NCI-H187 (cell line): Measurements from ENCODE around the gene B4GALT2.
A peak's percentile ranks its signal among the peaks of the same experiment; 100 is the strongest.

Source experiments
- DNase-seq, 2 experiments: peaks; one replicate each; lab custom pipeline; 2025; lab: John Stamatoyannopoulos, UW

The B4GALT2 gene

DNA sequence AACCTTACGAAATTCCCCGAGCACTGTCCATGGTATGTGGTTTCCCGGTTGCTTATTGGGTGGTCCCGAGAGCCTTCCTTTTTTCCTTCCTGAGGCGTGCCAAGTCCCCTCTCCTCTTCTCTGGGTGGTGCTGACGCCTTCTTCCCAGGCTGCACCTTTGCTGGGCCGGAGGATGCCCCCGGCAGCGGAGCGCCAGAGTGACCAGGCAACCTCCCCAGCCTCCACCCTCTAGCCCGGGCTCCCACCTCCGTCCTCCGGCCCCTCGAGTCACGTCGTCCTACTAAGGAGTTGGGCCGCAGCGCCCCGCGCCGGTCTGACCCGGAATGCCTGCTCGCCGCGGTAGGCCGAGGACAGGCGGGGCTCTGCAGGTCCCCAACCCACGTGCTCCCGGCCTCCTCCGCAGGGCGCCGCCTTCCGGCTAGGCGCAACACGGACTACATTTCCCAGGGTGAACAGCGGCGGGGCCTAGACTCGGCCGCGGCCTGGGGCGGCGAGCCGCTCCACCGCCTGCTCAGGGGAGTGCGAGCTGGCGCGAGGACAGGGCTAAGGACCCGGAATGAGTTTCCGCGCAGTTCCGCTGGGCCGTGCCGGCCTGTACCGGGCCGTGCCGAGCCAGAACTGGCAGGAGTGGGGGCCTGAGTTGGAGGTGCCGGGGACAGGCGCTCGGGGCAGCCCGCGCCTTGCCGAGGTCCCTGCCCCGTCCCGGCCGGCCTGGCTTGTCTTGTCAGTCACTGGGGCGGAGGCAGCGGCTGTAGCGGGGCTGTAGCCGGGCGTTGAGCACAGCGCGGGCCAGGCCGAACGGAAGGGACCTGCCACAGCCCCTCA, 32.6 kb upstream of the B4GALT2 start, which contains the start of gene IPO13:
Gene IPO13, plus strand, starts transcription at position 715 of the 825 bp plus-strand sequence. CDS start 651 bp downstream, outside the sequence.
- DNase-seq = peak; percentile 90 to 93

DNA sequence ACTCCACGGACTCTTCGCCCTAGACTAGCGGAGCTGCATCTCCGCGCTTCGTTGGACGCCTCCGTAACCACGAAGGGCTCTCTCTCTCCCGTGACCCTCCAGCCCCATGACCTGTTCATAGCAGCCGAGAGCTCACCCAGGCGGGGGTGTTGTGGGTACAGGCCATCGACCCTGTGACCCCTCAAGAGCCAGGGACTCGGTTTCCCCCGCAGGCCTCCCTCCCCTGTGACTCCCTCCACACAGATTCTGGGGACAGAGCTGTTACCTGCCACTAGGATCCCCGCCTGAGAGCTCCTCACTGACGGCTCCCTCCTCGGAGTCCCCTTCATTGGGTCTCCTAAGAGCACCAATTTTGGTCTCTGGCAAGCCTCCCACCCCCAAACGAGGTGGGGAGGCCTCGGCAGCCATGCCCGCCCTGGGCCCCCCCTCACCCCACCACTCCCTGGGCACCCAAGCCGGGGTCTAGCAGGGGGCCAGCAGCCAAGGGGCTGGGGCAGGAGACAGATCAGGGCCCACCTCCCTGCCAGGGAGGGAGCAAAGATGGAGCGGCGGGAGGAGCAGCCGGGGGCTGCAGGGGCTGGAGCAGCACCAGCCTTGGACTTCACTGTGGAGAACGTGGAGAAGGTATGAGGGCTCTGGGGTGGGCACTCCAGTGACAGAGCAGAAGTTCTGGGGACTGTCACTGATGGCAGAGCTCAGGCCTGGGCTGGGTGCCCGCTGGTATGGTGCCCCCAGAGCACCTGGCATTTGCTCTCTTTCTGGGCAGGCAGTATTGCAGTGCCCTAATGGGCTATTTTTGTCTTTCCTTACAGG, 31.7 kb upstream of the B4GALT2 start:
- no peak for DNase-seq

DNA sequence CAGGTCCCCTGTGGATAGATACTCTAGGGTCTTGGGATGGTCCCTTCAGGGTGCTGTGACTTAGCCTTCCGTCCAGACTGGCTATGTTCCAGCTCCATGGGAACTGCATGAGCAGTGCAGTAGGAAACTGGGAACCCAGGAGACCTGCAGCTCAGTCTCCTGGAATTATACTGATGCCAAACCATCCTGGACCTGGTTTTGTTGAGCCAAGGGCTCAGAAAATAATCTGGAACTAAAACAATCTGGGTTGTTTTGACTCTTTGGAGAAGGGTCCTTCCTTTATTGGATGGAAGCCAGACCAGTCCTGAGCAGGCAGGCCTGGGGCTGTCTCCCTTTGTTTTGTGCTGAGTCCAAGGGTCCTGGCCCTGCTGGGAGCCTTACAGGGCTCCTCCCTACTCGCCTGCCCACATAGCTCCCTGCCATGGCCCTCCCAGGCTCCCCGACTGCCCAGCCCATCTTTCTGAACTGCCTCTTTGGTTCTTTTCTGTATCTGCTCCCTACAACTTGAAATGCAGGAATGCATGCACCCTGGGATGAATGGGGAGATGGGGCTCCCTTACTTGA, 31.1 kb upstream of the B4GALT2 start:
- DNase-seq = no peak

DNA sequence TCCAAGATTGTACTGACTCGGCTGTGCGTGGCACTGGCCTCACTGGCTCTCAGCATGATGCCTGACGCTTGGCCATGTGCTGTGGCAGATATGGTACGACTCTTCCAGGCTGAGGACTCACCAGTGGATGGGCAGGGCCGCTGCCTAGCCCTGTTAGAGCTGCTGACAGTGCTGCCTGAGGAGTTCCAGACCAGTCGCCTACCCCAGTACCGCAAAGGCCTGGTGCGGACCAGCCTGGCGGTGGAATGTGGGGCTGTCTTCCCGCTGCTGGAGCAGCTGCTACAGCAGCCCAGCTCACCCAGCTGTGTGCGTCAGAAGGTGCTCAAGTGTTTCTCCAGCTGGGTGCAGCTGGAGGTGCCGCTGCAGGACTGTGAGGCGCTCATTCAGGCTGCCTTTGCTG, 29.3 kb upstream of the B4GALT2 start:
- DNase-seq = no peak

DNA sequence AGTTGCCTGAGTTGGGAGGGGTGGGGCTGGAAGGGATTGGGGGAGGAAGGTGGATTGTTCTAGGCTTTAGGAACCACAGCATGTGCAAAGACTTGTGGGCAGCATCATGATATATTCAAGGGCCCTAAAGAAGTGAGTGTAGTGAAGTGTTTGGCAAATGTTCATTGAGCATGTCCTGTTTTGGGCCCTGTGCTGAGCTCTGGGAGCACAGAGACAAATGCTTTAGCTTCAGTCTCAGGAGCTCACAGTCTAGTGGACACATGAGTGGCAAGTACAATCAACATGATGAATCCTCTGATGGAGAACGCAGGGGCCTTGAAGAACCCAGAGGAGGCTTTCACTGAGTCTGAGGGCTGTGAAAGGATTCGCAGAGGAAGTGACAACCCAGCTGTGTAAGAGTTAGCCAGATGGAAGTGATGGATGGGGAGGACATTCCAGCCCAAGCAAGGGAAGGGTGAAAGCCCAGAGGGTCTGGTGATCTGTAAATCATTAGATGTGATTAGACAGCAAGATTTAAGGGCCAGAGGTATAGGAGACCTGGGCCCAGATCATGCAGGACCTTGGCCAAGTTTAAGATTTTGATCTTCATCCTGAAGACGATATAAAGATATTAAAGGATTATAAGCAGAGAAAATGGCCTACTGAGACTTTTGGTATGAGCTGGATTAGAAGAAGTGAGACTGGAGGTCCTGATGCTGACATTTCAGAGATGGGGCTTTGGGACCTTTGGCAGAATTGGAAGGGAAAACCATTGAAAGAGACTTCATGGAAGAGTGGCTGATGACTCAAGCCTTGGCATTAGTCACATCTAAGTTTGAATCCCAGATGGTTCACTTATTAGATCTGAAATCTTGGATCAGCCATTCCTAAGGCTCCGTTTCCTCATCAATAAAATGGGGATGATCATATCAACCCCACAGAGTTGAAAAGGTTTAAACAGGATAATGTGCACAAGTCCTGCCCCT, 27.7 kb upstream of the B4GALT2 start:
- peak in 1 of 2 experiments; percentile 42 for DNase-seq

DNA sequence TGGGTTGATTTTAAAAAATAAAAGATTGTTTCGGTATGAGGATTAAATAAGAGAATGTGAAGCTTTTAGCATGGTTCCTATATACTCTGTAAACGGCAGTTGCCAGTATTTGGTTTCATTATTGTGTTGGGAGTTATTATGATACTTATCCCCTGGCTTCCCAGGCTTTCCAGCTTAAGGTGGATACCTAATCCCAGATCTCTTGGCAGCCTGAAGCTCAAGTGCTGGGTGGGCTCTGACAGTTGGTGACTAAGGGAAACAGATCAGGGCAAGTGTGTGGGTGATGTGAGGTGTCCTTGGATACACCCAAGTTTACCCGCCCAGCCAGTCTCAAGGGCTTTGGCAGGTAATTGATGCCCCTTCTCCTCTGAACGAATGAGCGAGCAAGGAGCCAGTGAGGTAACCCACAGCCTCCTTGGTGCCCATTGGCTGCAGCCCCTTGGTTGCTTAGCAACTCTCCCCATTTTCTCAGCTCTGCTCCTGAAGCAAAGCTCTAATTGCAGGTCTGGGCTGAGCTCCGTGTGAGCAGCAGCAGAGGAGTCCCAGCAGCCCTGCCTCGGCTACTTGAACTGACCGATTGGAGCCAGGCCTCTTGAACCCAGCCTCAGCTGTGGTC, 26.2 kb upstream of the B4GALT2 start:
- DNase-seq = peak; percentile 71 to 88

DNA sequence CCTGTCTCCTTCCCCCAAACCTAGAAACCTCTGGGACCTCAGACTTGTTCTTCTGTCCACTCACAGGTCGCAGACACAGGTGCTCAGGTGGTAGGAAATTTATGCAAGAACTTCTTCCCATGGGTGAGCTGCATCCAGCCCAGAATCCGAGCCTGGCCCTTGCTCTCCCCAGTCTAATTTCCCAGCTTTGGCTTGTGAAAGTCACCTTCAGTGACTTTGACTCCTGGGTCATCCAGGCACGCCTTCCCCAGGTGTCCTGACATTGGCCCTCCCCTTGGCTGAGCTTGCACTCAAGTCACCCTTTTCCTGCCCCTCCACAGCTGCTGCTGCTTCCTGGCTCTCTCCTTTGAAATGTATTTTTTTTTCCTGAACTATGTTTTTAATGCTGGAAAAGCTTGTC, 25.6 kb upstream of the B4GALT2 start:
- no peak for DNase-seq

DNA sequence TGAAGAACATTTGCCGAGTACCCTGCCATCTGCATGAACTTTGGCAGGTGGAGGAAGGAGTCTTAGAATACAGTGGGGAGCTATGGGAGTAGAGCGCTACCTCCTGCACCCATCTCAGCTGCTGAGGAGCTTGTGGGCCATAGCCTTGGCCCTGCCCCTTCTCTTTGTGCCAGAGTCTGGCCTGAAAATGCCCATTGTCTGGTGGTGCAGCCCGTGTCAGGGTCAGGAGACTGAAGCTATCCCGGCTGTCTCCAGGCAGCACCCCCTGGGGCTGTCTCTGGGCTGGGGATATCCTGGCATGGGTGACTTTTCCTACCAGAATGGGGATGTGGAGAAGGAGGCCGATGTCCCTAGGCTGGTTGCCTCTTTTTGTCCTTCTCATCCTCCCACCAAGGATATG, 25.0 kb upstream of the B4GALT2 start:
- no peak for DNase-seq

DNA sequence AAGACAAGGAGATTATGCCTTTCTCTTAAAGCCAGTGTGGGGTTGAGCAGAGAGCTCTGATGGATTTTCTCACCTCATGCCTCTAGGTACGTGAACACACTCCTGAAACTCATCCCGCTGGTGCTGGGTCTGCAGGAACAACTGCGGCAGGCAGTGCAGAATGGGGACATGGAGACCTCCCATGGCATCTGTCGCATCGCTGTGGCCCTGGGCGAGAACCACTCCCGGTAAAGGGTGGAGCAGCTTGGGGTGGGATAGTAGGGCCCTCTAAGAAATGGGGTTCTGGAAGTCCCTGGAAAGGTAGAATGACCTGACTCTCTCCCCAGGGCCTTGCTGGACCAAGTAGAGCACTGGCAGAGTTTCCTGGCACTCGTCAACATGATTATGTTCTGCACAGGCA, 22.8 kb upstream of the B4GALT2 start:
- no peak for DNase-seq

DNA sequence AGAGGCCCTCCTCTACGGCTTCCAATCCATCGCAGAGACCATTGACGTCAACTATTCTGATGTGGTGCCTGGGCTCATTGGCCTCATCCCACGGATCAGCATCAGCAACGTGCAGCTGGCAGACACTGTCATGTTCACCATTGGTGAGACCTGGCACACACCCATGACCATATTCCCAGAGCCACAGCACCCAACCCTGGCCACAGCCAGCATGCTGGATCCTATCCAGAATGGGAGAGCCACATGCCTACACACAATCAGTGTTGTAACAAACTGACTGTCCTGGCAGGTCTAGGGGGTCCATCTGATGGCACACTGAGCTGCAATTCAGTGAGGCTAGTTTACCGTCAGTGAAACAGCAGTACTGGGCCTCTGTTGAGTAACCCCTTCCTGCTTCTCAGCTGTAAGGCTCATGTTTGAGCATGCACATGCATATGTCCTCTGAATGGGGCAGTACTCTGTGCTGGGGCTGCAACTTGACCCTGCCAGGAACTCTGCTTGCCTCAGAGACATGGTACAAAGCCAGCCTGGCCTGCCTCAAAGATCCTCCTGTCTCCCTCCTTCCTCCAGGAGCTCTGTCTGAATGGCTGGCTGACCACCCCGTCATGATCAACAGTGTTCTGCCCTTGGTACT, 21.5 kb upstream of the B4GALT2 start:
- DNase-seq = no peak

DNA sequence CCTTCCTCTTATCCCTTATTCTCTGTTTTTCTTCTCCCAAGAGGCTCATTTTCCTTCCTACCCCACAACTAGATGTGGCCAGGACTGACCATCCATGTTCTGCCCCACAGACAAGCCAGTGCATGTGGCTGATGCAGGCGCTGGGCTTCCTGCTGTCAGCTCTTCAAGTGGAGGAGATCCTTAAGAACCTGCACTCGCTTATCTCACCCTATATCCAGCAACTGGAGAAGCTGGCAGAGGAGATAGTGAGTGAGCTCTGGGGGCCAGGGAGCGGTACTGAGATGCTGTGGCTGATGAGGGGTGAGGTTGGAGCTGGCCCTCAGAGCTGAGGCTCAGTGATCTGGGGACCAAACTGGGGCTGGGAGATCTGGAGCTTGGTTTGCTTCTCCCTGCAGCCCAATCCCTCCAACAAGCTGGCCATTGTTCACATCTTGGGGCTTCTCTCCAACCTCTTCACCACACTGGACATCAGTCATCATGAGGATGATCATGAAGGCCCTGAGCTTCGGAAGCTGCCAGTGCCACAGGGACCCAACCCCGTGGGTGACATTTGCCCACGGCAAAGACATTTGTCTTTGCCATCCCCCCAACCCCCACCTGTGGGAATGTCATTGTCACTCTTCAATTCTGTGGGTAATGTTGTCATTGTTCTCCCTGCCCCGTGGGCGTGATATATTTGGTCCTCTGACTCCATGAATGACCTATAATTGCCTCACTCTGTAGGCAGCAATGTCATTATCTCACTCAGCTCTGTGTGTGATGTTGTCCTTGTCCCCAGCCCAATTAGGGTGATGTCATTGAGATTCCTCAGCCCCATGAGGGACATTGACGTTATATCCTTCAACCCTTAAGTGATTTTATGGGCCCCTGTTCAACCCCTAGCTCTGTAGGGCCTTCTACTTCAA, 20.4 kb upstream of the B4GALT2 start:
- no peak for DNase-seq

DNA sequence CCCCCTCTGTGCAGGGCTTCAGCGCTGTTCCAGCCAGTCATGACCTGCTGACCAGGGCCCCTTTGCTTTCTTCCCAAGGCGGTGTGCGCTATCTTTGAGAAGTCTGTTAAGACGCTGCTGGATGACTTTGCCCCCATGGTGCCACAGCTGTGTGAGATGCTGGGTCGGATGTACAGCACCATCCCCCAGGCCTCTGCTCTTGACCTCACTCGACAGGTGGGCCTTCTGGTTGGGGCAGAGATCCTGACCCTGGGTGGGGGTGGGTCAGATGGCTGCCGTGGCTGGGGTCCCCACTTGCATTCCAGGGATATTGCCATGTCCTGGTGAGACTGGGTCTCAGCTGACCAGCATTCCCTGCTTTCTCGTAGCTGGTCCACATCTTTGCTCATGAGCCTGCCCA, 18.2 kb upstream of the B4GALT2 start:
- no peak for DNase-seq

DNA sequence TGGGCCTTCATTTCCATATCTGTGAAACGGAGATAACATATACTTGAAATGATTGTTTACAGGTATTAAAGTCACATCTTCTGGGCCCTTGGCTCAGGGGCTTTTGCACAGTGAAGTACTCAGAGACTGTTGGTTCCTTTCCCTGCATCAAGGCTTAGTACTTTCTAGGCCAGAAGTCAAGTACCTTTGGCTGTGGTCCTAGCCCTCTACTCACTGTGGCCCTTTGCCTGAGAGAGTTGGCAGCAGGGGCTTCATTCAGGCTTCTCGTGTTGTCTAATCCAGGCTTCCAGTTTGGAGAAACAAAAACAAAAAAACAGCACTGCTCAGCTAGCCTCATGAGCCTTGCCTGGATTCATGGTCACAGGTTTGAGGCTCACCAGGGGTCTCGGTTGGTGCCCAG, 17.3 kb upstream of the B4GALT2 start:
- DNase-seq = no peak

DNA sequence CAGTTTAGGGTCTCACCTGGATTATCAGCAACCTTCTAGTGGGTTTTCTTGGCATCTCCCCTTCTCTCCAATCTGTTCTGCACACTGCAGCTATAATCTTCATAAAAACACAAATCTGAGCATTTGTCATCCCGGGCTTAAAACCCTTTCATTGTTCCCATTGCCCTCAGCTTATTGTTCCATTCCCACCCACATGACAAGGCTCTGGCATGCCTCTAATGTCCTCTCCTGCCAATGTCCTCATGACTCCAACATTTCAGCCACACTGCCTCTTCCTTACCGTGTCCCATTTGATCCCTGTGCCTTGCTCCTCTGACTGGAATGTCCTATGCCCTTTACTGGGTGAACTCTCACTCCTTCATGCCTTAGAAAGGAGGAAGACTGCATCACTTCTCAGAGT, 16.7 kb upstream of the B4GALT2 start:
- no peak for DNase-seq

DNA sequence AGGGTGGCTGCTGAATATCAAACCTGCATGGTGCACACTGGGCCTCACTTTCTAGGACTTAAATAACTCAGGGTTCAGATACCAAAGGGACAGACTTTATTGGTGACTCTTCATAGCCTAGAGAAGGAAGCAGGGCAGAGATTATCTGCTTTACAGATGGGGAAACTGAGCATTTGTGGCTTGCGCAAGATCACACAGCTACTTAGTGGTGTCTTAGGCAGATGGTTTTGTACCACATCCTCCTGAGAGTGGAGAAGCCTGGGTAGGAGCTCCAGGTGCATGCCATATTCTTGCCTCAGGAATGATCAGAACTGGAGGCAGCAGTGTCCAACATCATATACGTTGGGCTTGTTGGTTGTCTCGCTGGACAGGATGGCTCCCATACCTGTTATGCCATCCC, 16.0 kb upstream of the B4GALT2 start:
- DNase-seq = no peak

DNA sequence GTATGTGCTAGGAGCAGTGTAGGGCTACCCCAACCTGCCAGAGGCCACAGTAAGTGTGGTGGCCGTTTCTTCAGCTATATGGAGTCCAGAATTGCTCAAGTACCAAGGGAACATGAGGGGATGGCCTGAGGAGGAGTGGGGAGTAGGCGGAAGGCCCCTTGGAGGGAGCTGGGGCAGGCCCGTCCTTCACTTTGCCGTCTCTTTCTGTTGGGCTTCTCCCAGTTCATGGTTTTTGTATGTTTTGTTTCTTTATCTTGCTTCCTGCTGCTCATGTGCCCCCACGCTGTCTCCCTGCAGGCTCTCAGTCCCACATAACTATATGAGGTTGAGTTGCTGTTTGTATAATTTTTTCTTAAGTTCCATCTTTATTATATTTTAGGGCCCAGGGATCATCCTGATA, 15.1 kb upstream of the B4GALT2 start:
- no peak for DNase-seq

DNA sequence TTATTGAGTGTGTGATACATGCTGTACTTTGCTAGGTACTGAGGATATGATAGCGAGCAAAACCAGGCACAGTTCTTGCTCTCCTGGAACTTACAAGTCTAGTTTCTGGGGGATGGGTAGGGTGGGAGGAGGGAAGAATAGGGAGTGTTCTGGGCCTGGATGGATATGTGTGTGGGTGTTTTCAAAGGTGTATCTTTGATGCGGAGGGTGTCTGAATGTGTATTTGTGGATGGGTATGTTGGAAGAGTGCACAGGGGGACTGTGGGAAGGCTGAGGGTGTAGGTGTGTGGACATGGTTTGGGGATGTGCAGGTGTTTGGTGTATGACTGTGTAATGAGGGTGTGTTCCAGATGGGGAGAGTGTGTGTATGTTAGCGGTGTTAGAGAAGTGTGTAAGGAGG, 13.7 kb upstream of the B4GALT2 start:
- DNase-seq = no peak

DNA sequence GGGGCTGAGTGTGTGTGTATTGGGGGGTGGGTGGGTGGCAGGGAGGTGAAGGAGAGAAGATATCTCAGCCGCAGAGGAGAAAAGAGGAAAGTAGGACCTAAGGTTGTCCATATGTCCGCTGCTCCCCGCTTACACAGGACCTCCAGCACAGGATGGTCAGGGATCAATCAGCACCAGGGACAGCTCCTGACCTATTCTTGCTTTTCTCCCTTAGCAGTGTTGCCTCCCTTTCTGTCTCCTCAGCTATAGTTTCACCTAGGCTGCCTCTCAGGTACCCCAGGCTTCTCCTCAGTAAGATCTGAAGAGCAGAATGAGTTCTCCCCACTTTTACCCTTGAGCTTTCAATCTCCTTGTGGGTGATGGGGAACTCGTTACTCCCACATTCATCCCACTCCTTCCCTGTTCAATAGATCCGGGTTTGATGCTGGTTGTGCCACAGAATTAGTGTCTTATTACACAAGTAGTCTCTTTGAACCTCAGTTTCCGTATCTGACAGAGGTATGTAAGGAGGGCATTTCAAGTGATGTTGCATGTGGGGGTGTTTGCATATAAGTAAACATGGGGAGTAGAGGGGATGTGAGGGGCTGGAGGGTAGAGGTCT, 10.6 kb upstream of the B4GALT2 start:
- DNase-seq = no peak

DNA sequence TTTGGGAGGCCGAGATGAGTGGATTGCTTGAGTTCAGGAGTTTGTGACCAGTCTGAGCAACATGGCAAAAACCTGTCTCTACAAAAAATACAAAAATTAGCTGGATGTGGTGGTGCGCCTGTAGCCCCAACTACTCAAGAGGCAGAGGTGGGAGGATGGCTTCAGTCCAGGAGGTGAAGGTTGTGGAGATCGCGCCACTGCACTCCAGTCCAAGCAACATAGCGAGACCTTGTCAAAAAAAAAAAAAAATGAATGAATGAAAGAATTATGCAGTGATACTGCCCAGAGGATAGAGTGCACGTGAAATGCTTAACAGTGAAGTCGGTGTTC, 9.6 kb upstream of the B4GALT2 start:
- no peak for DNase-seq
